NCI-H1417 (cell line): ENCODE results near the gene C6orf120.

ENCODE experiments used
- DNase-seq, 3 experiments: peaks; one replicate each; lab custom pipeline; 2025; lab: John Stamatoyannopoulos, UW

The C6orf120 gene

GRCh38 chr6:169725125-169726048 lies 23.5 kb downstream of the C6orf120 start:
- DNase-seq, result peak in 2 of 3 experiments; percentile 28 to 89

- peak in 1 of 3 experiments; percentile 46 for DNase-seq
These were observed 24.1 kb downstream of the C6orf120 start for GRCh38 chr6:169726049-169726400.

- no peak for DNase-seq
These were observed 25.0 kb downstream of the C6orf120 start for GRCh38 chr6:169726963-169727362.

- DNase-seq, result no peak
These were observed 28.0 kb downstream of the C6orf120 start for GRCh38 chr6:169729961-169730360.

- DNase-seq, result peak; percentile 12 to 82 (median 70)
These were observed 36.5 kb downstream of the C6orf120 start for GRCh38 chr6:169738204-169738975.

GRCh38 chr6:169738976-169739529 lies 37.1 kb downstream of the C6orf120 start:
- peak in 1 of 3 experiments; percentile 43 for DNase-seq

- no peak for DNase-seq
These were observed 39.4 kb downstream of the C6orf120 start for GRCh38 chr6:169741344-169741743.

- DNase-seq, result no peak
These were observed 43.5 kb downstream of the C6orf120 start for GRCh38 chr6:169745405-169745804.

GRCh38 chr6:169746556-169746955 lies 44.6 kb downstream of the C6orf120 start:
- DNase-seq, result no peak

- DNase-seq, result peak; percentile 95 to 99 (median 99)
These were observed 49.5 kb downstream of the C6orf120 start, which contains the start of the genes DYNLT2 and ERMARD for GRCh38 chr6:169751242-169752073. TSS of gene DYNLT2 (minus strand) at chr6:169751572. CDS start at chr6:169751458, 114 bp downstream. TSS of gene ERMARD (plus strand) at chr6:169751622. CDS start at chr6:169751658, 36 bp downstream.

GRCh38 chr6:169752074-169752623 lies 50.2 kb downstream of the C6orf120 start:
- DNase-seq, result peak in 2 of 3 experiments; percentile 54 to 70
